ENCODE data around the gene FAM120B. TPM values are rescaled to one million over a fixed set of nuclear protein-coding genes. Genes with fewer than 3 reads are reported as not detected.

The FAM120B gene
- total and polyA plus RNA-seq, 2 experiments from 2014 or later, result 7.2 to 16.7 TPM

DNA sequence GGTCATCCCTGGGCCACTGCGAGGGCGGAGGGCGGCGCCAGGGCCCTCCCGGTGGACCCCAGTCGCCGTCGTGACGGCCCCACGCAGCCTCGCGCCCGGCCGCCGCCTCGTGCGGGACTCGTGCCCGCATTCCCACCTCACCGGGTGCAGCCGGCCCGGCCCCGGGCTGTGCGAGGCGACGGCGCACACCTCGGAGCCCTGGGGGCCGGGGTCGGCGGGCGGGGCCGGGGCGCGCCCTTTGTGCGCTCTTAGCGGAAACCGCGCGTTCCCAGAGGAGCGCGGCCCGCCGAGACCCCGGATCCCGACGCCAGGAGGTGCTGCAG lies 10.2 kb upstream of the FAM120B start:
- Histone ChIP-seq H3F3A (replicated peaks; ENCODE audit: low read depth) (peaks cover 17% of the 10 kb centered on the region), H3K27me3 (ENCODE audit: insufficient read depth) (peaks cover 69% of the 10 kb centered on the region), H4K20me1 (replicated peaks; ENCODE audit: insufficient read depth) (no peaks in the 10 kb centered on the region), H2AFZ (no peak overlapping the region), H3K79me2 (replicated peaks; ENCODE audit: insufficient read depth) (no peaks in the 10 kb centered on the region), H3K9me2 (ENCODE audit: insufficient read depth) (no peaks in the 10 kb centered on the region), H3K4me3 (peak overlapping the region; percentile 78), H3K36me3 (ENCODE audit: insufficient read depth) (peaks cover 13% of the 10 kb centered on the region; the same call in 1 of the 2 replicates), H3K4me2 (peak overlapping the region; percentile 67), H3K27ac (ENCODE audit: low read depth) (no peak overlapping the region), H3K4me1 (ENCODE audit: insufficient read depth) (peaks cover 49% of the 10 kb centered on the region)
- Mint-ChIP-seq H3K36me3 (ENCODE audit: low read depth) (peaks cover 29% of the 10 kb centered on the region), H3K4me3 (no peak overlapping the region; the same call in 2 of the 3 replicates), H3K27me3 (ENCODE audit: insufficient read depth, low read depth, poor library complexity) (peaks cover 66% of the 10 kb centered on the region), H3K27ac (no peak overlapping the region), H3K9me3 (peaks cover 31% of the 10 kb centered on the region), H3K4me1 (peaks cover 49% of the 10 kb centered on the region)
- DNase-seq (ENCODE audit: low spot score), result peak; percentile 63
- peak; percentile 28 for ATAC-seq
- TF ChIP-seq POLR2AphosphoS5 (IDR thresholded peaks at IDR 0.05; ENCODE audit: low read depth) (no peak), JUNB (IDR thresholded peaks at IDR 0.05; ENCODE audit: unreplicated experiment) (no peak), EZH2phosphoT487 (IDR thresholded peaks at IDR 0.05; ENCODE audit: unreplicated experiment) (no peak), NANOG (IDR thresholded peaks at IDR 0.05; ENCODE audit: borderline replicate concordance) (no peak)
- TF ChIP-seq, protein P1, sequence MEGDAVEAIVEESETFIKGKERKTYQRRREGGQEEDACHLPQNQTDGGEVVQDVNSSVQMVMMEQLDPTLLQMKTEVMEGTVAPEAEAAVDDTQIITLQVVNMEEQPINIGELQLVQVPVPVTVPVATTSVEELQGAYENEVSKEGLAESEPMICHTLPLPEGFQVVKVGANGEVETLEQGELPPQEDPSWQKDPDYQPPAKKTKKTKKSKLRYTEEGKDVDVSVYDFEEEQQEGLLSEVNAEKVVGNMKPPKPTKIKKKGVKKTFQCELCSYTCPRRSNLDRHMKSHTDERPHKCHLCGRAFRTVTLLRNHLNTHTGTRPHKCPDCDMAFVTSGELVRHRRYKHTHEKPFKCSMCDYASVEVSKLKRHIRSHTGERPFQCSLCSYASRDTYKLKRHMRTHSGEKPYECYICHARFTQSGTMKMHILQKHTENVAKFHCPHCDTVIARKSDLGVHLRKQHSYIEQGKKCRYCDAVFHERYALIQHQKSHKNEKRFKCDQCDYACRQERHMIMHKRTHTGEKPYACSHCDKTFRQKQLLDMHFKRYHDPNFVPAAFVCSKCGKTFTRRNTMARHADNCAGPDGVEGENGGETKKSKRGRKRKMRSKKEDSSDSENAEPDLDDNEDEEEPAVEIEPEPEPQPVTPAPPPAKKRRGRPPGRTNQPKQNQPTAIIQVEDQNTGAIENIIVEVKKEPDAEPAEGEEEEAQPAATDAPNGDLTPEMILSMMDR (conservative IDR thresholded peaks at IDR 0.05; ENCODE audit: low read depth in 2 of 2), result peak in 1 of 2 experiments; percentile 26; a peak in 2 of 4 replicates

DNA sequence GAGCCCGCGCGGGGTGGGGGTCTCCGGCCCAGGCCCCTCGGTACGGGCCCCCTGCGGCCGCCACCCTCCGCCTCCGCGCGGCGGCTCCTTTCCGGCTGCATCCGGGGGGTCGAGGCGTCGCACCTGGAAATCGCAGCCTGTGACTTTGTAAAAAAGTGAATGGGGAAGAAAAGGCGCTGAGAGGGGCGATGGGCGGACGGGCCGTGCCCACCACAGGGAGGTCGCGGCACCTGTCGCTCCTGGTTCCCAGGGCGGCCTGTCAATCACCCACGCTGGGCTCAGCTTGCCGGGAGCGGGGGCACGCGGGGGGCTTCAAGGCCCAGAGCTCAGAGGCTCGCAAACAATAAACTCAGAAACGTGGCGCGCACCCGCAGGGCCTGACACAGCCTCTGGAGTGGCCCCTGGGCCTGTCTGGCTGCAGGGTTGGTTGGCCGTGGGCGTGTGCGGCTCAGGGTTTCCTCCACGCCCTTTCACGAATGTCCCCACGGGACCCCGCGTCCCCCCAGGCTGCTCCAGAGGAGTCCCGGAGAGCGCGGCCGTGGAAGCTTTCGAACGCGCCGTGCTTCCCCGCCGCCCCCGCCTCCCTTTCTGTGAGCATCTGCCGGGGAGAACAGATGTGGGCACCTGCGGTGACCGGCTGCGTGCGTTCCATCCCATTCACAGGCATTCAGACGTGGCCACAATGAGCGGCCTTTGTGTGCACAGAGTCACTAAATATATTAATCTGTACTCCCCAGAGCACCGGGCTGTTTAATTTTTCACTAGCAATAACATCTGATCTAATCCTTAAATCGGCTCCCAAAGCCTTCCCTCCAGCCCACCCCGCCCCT lies 9.6 kb upstream of the FAM120B start:
- Mint-ChIP-seq H3K27ac (no peak overlapping the region), H3K9me3 (peaks cover 37% of the 10 kb centered on the region), H3K4me1 (peaks cover 47% of the 10 kb centered on the region), H3K36me3 (ENCODE audit: low read depth) (peaks cover 34% of the 10 kb centered on the region), H3K27me3 (ENCODE audit: insufficient read depth, low read depth, poor library complexity) (peaks cover 68% of the 10 kb centered on the region), H3K4me3 (peak overlapping the region; percentile 54; the same call in 2 of the 3 replicates)
- DNase-seq (ENCODE audit: low spot score) (peak; percentile 58), ATAC-seq (peak; percentile 5)
- H3F3A ChIP-seq (replicated peaks; ENCODE audit: low read depth), result peaks cover 16% of the 10 kb centered on the region
- no peaks in the 10 kb centered on the region; the same call in 1 of the 2 replicates for H3K9me2 ChIP-seq (ENCODE audit: insufficient read depth)
- H3K79me2 ChIP-seq (replicated peaks; ENCODE audit: insufficient read depth), result no peaks in the 10 kb centered on the region
- no peak overlapping the region for H2AFZ ChIP-seq
- peaks cover 65% of the 10 kb centered on the region for H3K27me3 ChIP-seq (ENCODE audit: insufficient read depth)
- peak overlapping the region; percentile 78 for H3K4me3 ChIP-seq
- H3K4me2 ChIP-seq, result peak overlapping the region; percentile 67
- H3K36me3 ChIP-seq (ENCODE audit: insufficient read depth), result peaks cover 13% of the 10 kb centered on the region; the same call in 1 of the 2 replicates
- H3K4me1 ChIP-seq (ENCODE audit: insufficient read depth), result peaks cover 49% of the 10 kb centered on the region
- H4K20me1 ChIP-seq (replicated peaks; ENCODE audit: insufficient read depth), result no peaks in the 10 kb centered on the region
- no peak overlapping the region for H3K27ac ChIP-seq (ENCODE audit: low read depth)
- TF ChIP-seq POLR2AphosphoS5 (IDR thresholded peaks at IDR 0.05; ENCODE audit: low read depth) (no peak), ZNF331 (CRISPR knock-in tag; IDR thresholded peaks at IDR 0.05; ENCODE audit: low read depth) (no peak), JUNB (IDR thresholded peaks at IDR 0.05; ENCODE audit: unreplicated experiment) (no peak), STAT1 (IDR thresholded peaks at IDR 0.05; ENCODE audit: unreplicated experiment) (no peak), ZNF114 (CRISPR knock-in tag; IDR thresholded peaks at IDR 0.05) (no peak), EZH2 (IDR thresholded peaks at IDR 0.05; ENCODE audit: low read depth, unreplicated experiment) (no peak)
- TF ChIP-seq, protein P2, sequence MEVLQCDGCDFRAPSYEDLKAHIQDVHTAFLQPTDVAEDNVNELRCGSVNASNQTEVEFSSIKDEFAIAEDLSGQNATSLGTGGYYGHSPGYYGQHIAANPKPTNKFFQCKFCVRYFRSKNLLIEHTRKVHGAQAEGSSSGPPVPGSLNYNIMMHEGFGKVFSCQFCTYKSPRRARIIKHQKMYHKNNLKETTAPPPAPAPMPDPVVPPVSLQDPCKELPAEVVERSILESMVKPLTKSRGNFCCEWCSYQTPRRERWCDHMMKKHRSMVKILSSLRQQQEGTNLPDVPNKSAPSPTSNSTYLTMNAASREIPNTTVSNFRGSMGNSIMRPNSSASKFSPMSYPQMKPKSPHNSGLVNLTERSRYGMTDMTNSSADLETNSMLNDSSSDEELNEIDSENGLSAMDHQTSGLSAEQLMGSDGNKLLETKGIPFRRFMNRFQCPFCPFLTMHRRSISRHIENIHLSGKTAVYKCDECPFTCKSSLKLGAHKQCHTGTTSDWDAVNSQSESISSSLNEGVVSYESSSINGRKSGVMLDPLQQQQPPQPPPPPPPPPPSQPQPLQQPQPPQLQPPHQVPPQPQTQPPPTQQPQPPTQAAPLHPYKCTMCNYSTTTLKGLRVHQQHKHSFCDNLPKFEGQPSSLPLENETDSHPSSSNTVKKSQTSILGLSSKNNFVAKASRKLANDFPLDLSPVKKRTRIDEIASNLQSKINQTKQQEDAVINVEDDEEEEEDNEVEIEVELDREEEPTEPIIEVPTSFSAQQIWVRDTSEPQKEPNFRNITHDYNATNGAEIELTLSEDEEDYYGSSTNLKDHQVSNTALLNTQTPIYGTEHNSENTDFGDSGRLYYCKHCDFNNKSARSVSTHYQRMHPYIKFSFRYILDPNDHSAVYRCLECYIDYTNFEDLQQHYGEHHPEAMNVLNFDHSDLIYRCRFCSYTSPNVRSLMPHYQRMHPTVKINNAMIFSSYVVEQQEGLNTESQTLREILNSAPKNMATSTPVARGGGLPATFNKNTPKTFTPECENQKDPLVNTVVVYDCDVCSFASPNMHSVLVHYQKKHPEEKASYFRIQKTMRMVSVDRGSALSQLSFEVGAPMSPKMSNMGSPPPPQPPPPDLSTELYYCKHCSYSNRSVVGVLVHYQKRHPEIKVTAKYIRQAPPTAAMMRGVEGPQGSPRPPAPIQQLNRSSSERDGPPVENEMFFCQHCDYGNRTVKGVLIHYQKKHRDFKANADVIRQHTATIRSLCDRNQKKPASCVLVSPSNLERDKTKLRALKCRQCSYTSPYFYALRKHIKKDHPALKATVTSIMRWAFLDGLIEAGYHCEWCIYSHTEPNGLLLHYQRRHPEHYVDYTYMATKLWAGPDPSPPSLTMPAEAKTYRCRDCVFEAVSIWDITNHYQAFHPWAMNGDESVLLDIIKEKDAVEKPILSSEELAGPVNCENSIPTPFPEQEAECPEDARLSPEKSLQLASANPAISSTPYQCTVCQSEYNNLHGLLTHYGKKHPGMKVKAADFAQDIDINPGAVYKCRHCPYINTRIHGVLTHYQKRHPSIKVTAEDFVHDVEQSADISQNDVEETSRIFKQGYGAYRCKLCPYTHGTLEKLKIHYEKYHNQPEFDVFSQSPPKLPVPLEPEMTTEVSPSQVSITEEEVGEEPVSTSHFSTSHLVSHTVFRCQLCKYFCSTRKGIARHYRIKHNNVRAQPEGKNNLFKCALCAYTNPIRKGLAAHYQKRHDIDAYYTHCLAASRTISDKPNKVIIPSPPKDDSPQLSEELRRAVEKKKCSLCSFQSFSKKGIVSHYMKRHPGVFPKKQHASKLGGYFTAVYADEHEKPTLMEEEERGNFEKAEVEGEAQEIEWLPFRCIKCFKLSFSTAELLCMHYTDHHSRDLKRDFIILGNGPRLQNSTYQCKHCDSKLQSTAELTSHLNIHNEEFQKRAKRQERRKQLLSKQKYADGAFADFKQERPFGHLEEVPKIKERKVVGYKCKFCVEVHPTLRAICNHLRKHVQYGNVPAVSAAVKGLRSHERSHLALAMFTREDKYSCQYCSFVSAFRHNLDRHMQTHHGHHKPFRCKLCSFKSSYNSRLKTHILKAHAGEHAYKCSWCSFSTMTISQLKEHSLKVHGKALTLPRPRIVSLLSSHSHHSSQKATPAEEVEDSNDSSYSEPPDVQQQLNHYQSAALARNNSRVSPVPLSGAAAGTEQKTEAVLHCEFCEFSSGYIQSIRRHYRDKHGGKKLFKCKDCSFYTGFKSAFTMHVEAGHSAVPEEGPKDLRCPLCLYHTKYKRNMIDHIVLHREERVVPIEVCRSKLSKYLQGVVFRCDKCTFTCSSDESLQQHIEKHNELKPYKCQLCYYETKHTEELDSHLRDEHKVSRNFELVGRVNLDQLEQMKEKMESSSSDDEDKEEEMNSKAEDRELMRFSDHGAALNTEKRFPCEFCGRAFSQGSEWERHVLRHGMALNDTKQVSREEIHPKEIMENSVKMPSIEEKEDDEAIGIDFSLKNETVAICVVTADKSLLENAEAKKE (CRISPR knock-in tag; IDR thresholded peaks at IDR 0.05), result no peak
- TF ChIP-seq, protein P3, sequence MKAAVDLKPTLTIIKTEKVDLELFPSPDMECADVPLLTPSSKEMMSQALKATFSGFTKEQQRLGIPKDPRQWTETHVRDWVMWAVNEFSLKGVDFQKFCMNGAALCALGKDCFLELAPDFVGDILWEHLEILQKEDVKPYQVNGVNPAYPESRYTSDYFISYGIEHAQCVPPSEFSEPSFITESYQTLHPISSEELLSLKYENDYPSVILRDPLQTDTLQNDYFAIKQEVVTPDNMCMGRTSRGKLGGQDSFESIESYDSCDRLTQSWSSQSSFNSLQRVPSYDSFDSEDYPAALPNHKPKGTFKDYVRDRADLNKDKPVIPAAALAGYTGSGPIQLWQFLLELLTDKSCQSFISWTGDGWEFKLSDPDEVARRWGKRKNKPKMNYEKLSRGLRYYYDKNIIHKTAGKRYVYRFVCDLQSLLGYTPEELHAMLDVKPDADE (IDR thresholded peaks at IDR 0.05), result no peak

All from GM23338 (cell line).